ELF-1 (cell line): Measurements from ENCODE around the gene SPATA20.

Experiments used
- DNase-seq: peaks from one replicate; pipeline ENCODE4 v3.0.0-alpha.2; 2016; ENCODE audit warnings: low read depth, low spot score

Gene SPATA20

DNA sequence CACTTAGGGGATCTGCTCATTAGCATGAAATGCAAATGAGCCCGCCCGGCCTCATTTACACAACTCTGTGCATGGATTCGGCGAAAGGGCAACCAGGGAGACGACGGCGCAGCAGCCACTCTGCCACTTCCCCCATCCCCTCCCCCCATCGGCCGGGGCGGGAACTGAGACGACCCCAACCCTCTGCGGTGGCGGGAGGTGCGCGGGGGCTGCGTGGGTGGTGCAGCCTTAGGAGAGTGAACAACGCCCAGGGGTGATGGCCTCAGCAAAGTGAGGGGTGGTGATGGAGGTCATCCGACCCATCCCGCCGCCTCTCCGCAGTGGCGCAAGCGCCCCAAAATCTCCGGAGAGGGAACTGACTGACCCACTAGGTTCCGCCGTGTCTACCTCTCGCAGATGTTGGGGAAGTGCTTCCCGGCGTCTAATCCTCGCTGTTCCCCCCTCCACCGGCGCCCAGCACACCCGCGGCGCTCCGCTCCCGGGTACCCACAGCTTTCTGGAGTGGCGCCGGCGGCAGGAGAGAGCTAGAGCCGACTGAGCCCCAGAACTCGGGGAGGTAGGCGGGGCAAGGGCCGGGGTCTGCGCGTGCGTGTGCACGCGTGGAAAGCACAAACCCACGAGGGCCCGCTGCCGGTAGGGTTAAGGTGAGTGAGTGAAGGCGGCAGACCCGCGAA lies 12.1 kb downstream of the SPATA20 start:
- peak; percentile 57 for DNase-seq

DNA sequence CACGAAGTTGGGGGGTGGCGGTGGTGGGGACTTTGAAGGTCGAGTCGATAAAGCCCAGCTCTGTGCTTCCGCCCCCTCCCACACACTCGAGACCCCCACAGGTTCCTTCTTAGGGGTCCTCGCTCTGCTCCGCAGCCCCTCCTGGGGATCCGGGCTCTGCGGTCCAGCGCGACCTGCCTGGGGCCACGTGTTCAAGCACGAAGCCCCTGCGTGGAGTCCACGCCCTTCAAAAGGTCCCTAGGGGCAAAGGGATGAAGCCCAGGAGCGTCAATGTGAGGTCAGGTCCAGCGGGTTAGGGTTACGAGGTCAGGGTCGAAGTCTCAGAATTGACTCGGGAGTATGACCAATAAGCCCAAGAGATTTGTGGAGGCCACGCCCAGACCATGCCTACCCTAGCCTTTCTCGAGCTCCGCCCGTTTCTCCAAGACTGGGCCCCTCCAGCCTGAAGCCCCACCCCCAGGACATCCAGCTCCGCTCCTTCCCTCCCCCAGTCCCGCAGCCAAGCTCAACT lies 12.8 kb downstream of the SPATA20 start:
- peak; percentile 91 for DNase-seq

DNA sequence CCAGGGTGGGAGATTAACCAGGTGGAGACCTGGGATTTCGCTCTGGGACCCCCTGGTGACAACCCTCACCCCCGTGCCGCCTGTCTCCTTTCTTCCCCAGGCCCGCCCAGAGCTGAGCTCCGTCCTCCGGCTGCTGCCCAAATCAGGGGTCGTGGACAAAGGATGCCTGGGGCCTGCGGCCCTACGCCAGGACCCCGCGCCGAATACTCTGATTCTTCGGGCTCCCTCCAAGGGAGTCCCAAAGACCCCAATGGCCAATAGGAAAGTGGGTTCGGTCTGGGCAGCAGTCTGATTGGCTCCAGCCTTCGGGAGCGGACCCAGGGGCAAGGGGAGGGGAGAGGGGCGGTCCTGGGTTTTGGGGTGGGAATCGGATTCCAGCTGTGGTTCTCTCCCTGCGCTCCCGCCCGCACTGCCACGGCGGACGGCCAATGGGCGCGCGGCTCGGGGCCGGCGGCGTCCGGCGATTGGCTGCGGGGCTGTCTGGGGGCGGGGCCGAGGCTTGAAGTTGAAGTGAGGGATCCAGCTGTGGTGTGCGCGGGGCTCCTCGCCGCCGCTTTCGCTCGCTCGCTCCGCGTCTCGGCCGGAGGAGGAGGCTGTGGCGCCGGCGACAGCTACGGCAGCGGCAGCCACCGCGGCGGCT lies 13.3 kb downstream of the SPATA20 start, which contains the start of gene CACNA1G:
Gene CACNA1G (plus strand): TSS at position 531 of the 640 bp plus-strand sequence. CDS start 745 bp downstream, outside the sequence.
- peak; percentile 96 for DNase-seq

DNA sequence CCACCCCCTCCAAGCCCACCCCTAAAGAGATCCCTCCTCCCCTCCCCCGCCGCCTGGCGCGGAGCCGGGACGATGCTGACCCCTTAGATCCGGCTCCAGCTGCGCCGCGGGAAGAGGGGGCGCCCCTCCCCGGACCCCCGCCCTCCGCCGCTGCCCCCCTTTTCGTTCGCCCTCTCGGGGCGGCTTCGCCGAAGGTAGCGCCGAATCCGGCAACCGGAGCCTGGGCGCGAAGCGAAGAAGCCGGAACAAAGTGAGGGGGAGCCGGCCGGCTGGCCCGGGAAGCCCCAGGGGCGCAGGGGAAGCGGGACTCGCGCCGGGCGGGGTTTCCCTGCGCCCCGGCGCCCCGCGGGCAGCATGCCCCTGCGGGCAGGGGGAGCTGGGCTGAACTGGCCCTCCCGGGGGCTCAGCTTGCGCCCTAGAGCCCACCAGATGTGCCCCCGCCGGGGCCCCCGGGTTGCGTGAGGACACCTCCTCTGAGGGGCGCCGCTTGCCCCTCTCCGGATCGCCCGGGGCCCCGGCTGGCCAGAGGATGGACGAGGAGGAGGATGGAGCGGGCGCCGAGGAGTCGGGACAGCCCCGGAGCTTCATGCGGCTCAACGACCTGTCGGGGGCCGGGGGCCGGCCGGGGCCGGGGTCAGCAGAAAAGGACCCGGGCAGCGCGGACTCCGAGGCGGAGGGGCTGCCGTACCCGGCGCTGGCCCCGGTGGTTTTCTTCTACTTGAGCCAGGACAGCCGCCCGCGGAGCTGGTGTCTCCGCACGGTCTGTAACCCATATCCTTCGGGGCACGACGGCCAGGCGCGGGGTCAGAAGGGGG lies 14.2 kb downstream of the SPATA20 start:
- no peak for DNase-seq

DNA sequence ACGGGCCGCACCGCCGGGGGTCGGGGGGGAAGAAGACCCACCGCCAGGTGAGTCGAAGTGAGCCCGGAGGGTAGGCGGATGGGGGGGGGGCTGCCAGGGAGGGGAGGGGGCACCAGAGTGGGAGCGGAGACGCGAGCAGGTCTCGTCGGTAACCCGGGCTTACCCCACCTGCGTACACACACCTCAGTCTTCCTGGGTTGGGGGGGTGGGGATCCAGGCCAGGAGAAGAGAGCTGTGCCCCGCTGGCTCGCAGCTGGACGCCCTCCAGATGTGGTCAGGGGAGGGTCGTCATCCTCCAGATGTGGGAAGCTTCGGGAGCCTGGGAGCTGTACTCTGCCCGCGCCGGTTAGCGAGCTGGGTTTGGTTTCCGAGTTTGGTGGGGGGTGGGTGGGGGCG lies 14.8 kb downstream of the SPATA20 start:
- no peak for DNase-seq

DNA sequence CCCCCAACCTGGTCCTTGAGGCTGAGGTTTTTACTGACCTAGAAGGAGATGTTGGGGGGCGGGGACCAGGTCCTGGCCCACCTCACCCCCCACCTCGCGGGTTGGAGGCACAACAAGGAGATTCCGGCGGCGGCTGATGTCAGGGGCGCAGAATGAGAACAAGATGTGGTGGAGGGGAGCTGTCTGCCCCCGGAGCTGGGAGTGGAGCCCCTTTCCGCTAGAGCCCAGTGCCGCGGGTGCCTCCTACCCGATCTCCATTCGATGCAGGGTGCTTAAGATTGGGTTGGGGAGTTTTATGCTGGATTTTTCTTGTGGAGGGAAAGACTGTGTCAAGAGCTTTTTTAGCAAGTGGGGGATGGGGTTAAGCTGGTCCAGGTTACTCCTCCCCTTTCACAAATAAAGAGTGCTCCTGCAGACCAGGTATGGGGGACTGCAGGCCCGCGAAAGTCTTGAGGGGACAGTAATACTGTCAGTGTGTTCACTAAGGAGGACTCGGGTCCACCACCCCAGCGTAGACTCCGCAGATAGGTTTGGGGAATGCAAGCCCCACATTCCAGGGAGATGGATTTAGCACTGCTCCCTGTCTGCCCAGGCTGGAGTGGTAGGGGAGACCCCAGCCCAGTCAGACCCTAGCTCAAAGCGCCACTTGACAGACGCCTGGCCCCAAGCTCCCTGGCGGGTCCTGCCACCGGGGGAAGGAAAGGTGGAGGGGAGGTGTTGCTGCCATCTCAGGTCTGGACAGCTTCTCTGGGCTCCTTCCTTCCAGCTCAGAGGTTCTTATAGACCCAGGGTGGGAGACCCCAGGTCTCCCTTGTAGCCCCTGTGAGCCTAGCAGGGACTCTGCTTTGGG lies 15.5 kb downstream of the SPATA20 start:
- no peak for DNase-seq

DNA sequence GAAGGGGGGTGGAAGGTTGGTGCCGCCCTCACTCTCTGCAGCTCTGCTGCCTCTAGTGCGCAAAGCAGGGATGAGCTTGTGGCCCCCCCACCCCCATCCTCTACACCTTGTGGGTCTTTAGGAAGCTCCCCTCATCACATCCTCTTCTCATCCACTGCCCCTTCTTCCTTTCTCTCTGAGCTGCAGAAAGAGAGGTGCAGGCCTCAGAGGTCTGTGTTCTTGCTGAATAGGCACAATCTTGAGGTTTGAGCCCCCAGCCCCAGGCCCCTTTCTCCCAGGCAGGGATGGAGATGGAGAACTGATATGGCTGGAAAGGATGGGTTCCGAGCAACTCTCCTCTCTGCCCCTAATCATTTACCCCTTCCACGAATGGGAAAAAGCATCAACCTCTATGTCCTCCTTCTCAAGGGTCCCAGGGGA lies 16.1 kb downstream of the SPATA20 start:
- DNase-seq = no peak

DNA sequence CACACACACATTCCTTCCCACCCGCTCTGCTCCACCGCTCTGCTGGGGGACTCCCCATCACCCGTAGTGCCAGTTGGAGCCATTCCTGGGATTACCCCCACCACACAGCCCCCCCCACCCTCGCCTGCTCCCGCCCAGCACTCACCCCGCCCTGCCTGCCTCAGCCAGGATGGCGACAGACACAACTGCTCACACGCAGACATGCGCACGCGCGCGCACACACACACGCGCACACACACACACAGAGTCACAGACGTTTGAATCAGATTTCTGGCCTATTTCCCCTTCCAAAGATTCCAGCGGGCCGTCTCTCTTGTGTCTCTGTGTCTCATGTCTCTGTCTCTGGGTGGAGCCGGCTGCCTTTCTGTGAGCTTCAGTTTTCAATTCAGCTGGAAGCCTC lies 17.9 kb downstream of the SPATA20 start:
- DNase-seq = no peak

DNA sequence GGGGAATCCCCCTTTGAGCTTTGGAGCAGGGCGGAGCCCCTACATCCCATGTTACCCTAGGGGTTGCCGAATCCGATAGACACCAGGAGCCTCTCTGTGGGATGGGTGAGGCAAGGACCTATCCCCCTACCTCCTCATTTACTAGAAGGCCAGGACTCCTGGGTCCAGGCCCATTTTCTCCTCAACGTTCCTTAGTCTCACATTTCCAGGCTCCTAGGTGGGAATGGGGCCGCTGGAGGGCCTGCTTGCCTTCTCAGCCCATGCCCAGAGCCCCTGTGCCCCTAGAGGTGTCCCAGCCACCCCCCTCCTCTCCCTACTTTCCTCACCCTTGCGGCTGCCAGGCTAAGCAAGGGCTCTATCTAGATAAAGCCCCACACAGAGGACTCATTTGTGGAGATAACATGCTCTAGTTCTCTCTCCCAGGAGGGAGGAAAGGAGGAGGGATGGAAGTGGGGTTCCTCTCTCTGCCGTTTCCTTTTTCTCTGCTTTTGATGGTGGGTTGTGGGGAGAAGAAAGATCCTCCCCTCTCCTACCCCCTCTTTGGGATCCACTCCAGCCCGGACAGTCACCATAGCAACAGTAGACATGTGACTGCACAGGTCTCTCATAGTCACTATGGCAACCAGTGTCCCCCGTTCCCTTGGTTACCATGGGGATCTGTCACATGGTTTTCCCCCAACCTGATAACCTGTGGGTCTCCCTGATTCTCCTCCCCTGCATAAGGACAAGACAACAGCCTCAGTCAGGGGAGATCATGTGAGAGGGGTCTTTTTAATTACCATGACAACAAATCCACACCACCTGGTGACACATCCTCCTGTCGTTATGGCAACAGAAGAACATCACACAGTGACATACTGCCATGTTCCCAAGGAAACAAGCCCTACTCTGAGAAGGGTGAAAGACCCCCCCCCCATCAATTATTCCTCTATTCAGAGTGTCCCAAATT lies 18.7 kb downstream of the SPATA20 start:
- no peak for DNase-seq

- DNase-seq = no peak
Measured at GRCh38 chr17:50566886-50567285, 19.9 kb downstream of the SPATA20 start.

DNA sequence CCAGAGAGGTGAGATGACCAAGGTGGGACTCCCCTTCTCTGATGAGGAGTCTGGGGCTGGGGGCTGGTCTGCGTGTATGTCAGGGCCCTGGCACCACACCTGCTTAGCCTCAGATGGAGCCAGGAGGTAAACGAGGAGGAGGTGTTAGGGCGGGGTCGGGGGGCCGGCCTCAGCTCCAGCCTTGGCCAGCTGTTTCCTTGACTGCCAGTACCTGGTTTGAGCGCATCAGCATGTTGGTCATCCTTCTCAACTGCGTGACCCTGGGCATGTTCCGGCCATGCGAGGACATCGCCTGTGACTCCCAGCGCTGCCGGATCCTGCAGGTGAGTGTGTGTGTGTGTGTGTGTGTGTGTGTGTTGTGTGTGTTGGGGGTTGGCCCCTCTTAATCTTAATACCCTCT lies 21.7 kb downstream of the SPATA20 start:
- no peak for DNase-seq

DNA sequence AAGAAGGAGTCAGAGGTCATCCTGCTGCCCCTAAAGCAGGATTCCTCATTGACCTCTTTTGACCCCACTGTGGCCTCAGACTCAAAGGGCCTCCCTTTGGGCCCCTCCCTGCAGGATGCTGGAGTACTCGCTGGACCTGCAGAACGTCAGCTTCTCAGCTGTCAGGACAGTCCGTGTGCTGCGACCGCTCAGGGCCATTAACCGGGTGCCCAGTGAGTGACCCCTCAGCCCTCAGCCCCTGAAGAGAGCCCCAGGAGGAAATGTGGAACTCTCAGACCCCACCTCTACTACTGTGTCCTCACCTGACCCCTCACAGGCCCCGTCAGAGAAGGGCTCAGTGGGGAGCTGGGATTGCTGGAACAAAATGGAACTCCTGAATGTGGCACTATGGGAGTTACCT lies 22.6 kb downstream of the SPATA20 start:
- no peak for DNase-seq

- no peak for DNase-seq
Measured at GRCh38 chr17:50570032-50570431, 23.1 kb downstream of the SPATA20 start.

DNA sequence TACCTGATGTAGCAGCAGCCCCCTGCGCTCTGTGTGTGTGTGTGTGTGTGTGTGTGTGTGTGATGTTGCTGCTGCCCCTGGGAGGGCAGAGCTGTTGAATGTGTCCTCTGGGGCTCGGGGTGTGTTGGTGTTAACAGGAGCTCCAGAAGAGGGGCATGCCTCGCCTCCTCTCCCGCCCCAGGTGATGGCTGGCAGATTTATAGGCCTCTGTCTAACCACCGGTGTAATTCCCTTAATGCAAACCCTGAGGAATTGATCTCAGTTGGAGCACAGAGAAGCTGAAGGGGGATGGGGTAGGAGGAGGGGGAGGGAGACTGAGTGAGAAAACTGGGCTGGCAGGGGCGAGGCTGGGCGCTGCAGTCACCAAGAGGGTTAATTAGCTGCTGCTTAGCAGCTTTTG lies 23.6 kb downstream of the SPATA20 start:
- peak; percentile 43 for DNase-seq

DNA sequence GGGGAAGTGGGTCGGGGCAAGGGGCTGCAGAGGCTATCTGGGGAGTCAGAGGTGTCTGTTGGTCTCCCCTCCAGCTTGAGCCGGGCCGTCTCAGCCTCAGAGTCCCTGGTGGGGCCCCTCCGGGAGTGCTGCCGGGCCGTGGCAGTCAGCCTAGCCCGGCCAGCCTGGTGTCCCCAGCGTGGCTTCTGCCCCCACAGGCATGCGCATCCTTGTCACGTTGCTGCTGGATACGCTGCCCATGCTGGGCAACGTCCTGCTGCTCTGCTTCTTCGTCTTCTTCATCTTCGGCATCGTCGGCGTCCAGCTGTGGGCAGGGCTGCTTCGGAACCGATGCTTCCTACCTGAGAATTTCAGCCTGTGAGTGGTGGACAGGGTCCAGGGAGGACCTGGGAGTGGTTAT lies 24.7 kb downstream of the SPATA20 start:
- no peak for DNase-seq

GRCh38 chr17:50572541-50572940 lies 25.6 kb downstream of the SPATA20 start:
- no peak for DNase-seq

DNA sequence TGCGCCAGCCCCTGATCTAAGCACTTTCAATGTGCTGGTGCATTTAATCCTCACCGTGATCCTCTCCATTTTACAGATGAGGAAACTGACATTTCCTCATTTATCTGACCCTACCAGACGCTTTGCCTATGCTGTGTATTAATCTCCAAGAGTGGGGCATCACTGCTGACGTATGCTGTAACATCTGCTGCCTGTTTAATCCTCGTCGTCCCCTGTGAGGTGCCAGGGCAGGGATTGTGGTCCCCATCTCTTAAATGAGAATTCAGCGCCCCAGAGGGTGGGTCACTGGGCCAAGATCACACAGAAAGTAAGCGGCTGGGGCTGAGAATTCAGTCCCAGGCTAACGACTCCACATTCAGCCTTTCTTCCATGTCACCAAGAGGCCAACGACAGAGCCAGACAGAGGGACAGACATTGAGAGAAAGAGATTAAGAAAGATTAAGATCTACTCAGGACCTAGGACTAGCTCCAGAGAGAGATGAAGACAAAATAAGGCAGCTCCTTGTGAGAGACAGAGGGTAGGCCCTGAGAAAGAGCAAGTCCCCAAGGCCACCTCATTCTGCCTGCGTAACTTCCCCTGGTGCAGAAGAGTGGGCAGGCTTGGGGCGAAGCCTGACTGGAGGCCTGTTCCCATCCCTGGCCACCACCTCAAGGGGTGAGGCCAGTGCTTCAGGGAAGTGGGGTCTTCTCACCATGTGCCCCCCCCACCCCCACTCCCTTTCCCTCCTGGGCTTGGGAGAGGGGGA lies 27.1 kb downstream of the SPATA20 start:
- no peak for DNase-seq

GRCh38 chr17:50575581-50576210 lies 28.7 kb downstream of the SPATA20 start:
- DNase-seq = no peak

- no peak for DNase-seq
Measured at GRCh38 chr17:50576864-50577263, 29.9 kb downstream of the SPATA20 start.
